Activated T-cell treated with anti-CD3 and anti-CD28 coated beads for 1 hour (primary cell): ENCODE measurements around the gene NCMAP.
A peak's percentile ranks its signal among the peaks of the same experiment; 100 is the strongest.
"Not testable (repeated sequence)": the region's sequence is repeated elsewhere in the genome, so short reads cannot be mapped to it uniquely, and the experiment has no call there.

ENCODE experiments used
- DNase-seq: peaks from one replicate; pipeline ENCODE4 v3.0.0-alpha.2; 2020; ENCODE audit warnings: low read depth

Gene NCMAP, protein sequence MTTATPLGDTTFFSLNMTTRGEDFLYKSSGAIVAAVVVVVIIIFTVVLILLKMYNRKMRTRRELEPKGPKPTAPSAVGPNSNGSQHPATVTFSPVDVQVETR

DNA sequence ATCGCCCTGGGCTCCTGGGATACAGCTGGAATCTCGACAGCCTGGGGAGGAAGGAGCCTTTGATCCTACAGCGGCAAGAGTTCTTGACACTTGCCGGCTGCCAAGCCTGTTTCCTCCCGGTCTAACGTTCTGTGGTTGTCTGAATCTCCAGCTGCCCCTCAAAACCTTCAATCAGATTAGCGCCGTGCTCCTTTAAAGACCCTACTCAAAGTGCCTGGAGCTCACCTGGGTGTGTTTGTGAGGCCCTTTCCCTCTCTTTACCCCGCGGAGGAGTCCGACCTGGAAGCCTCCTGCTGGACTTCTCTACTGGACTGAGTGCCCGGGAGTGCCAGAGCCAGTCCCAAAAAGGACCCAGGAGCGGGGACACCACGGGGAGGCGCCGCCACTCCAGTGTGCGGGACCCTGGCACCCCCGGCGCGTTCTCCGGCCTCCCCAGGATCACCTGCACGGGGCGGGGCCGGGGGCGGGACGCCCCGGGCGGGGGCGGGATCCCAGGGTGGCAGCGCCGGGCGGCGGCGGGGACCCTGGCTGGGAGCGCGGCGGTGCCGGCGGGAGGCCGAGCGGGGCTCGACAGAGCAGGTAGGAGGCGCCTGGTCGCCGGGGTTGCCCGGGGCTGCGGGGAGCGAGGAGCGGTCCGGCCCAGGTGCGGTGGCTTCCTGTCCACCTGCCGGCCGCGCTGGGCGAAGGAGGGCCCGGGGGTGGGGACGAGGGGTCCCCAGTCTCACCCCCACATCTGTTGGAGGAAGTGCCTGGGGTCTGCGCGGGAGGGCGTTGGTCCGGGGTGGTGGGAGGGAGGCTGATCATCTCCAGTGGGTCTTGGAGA lies at the start of gene NCMAP:
Gene NCMAP, plus strand, starts transcription at position 497 of the 823 bp plus-strand sequence. CDS start 39,344 bp downstream, outside the sequence.
- DNase-seq, result peak; percentile 52

- no peak for DNase-seq
Measured at GRCh38 chr1:24506691-24507381, 49.1 kb upstream of the NCMAP start.

DNA sequence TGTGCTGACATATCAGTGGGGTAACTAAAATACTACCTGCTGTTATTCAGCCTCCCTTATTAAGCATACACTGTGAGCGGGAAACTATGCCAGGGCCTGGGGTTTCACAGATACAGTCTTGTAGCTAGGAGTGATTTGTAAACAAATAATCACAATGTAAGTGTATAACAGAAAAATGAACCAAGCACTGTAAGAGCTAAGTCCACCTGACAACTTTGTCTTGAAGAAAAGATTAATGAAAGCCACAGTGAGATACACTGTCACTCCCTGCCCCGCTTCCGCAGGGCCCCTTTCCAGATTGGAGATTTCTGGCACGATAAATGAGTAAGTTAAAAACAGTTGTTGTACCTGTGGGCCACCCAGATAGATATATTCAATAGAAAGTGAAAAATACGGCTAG lies 48.5 kb upstream of the NCMAP start:
- no peak for DNase-seq

DNA sequence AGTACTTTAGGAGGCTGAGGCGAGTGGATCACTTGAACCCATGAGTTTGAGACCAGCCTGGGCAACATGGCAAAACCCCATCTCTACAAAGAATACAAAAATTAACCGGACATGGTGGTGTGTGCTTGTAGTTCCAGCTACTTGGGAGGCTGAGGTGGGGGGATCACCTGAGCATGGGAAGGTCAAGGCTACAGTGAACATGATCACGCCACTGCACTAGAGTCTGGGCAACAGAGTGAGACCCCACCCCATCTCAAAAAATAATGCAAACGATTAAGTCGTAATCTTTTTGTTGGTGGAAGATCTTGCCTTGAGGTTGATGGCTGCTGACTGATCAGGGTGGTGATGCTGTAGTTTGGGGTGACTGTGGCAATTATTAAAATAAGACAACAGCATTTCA lies 47.0 kb upstream of the NCMAP start:
- no peak for DNase-seq

GRCh38 chr1:24513706-24514105 lies 42.2 kb upstream of the NCMAP start:
- no peak for DNase-seq

DNA sequence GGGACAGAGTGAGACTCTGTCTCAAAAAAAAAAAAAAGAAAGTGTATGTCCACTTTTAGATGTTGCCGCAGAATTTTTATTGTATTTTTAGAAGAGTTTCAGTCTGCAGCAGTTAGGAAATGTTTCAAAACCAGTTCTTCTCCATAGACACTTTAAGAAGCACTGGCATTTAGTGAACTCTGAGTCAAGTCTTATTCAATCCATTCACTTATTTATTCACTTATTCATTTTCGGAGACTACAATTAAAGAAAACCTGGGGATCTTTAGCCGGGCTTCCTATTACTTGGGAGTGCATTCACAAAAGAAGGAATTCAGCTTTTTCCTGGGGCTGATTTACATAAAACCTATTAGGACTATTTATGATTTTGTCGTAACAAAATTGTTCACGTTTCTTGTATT lies 40.9 kb upstream of the NCMAP start:
- no peak for DNase-seq

- DNase-seq, result not testable (repeated sequence)
Measured at GRCh38 chr1:24515671-24516209, 40.1 kb upstream of the NCMAP start.

- DNase-seq, result no peak
Measured at GRCh38 chr1:24516506-24516905, 39.4 kb upstream of the NCMAP start.

GRCh38 chr1:24517898-24518297 lies 38.0 kb upstream of the NCMAP start:
- no peak for DNase-seq

DNA sequence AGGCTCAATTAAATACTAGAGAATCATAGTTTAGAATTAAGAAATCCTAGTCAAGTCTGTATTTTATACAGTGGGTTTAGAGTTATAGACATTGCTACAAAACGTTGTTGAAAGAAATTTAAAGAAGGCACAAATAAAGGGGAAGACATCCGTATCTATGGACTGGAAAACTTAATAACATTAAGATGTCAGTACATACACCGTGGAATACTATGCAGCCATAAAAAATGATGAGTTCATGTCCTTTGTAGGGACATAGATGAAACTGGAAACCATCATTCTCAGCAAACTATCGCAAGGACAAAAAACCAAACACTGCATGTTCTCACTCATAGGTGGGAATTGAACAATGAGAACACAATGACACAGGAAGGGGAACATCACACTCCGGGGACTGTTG lies 35.6 kb upstream of the NCMAP start:
- DNase-seq, result not testable (repeated sequence)

- no peak for DNase-seq
Measured at GRCh38 chr1:24525606-24526005, 30.3 kb upstream of the NCMAP start.

GRCh38 chr1:24526045-24526444 lies 29.8 kb upstream of the NCMAP start:
- no peak for DNase-seq

- DNase-seq, result peak; percentile 37
Measured at GRCh38 chr1:24526940-24527542, 28.8 kb upstream of the NCMAP start.

DNA sequence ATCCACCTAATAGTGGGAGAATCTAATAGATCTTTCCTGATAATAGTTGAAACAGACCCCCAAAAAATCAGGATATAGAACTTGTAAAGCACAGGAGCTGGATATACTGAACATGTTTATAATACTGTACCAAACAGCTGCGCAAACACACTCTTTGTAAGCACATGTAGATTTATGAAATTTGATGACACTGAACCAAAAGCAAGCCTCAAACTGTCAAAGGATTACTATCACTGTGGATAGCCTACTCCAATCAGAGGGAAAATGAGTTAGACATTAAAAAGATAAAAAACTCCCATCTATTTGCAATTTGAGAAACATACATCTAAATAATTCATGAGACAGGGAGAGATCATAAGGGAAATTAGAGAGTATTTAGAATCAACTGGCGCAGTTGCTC lies 27.1 kb upstream of the NCMAP start:
- DNase-seq, result no peak

GRCh38 chr1:24529292-24529691 lies 26.6 kb upstream of the NCMAP start:
- DNase-seq, result not testable (repeated sequence)

DNA sequence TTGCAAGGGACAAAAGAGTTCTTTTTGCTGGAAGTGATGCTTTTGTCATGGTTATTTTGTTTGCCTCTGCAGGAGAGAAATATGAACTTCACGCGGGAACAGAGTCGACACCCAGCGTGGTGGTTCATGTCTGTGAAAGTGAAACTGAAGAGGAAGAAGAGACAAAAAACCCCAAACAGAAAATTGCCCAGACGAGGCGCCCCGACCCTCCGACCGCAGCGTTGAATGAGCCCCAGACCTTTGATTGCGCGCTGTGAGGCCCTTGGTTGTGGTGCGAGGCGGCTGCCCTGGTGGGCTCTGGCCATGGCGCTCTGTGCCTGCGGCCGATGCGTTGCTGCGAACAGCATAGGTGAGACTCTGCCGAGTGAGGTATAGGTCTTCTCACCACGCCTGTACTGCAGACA lies 20.9 kb upstream of the NCMAP start:
- peak; percentile 57 for DNase-seq

DNA sequence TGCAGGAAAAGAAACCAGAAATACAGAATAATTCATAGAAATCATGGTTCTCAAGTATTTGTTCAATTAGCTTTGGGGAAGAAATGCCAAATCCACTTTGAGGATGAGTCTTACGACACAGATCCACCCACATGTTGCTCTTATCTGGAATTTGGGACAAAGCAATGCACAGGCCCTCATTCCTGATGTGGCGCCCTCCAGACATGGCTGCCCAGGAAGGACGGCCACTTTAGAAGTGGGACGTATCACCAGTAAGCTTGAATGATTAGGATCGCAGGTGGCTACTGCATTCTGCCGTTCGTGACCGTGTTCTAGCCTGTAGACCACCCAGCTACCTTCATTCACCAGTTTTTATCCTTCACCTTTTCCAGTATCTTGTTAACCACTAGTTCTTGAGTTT lies 20.1 kb upstream of the NCMAP start:
- DNase-seq, result no peak

GRCh38 chr1:24536391-24536840 lies 19.5 kb upstream of the NCMAP start:
- DNase-seq, result peak; percentile 58

DNA sequence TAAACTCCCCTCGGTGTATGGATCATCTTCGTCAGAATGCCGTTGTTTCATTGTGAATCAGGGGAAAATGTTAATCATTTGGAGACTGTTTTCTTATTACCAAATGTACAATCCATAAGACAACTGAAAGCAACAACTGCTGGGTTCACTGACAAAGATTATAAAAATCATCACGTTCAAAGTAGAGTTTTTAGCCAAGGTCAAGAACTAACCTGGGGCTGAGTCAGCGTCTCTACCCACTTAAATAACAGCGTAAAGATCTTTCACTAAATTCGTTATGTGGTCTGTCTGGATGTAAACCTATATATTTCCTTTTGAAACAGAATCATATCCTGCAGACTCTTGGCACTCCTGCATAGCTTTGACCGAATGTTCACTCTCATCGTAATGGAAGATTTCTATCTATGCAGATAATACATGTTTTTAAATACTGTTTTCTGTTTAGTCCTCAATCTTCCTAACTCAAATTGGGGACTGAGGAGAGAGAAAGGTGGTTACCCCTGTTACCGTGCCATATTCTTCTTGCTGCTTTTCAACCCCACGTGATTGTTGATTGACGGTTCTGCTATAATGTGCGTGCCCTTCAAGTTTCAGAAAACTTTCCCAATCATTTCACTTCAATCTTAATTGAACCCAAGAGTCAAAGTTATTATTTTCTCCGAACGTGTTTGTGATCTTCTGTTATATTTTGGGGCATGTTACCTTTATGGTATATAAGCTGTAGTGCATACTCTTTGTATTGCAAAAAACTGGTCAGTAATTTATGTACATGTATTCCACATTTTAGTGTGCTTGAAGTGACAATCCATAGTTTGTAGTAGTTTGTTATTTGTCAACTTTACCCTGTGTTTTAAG lies 15.6 kb upstream of the NCMAP start:
- DNase-seq, result no peak

DNA sequence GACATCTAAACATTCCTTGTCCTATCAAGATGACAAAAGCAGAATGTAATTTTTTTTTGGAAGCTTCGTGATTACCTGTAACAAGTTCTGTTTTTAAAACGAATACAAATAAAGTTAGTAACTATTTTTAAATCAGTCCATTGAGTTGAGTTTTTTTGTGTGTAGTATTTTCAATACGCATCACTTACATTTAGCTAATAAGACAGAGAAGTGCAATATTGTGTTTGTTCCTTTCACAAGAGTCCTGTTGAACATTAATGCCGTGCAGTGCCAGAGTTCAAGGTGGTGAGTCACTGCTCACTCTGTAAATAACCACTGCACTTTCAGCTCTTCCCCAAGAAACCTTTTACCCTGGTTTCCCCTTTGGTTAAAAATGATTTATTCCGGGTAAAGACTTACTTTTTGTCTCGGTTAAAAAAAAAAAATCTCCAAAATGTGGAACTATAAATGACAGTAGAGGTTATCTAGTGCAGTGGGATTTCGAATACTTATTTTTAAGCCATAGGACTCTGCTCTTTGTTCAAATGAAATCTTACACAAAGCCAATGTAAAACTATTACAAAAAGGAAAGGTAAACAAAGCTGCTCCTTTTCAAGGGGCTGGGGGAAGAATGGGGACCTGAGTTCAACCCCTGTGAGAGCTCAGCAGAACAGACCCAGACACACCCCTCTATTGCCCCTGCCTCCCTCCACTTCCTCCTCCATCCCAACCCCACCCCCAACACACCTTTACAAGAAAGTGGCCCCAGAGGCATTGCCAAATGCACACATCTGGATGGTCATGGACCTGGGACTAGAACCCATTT lies 14.8 kb upstream of the NCMAP start:
- no peak for DNase-seq
